Measurements from ENCODE around the gene ZNF610.

The ZNF610 gene

GRCh38 chr19:52351512-52351911 is 15.5 kb downstream of the ZNF610 start:
- Histone ChIP-seq H3K27me3 (ENCODE audit: insufficient read depth, low read length, poor library complexity) (no peaks in the 10 kb centered on the region), H3K79me2 (ENCODE audit: insufficient read depth, low read length) (no peaks in the 10 kb centered on the region), H4K20me1 (ENCODE audit: insufficient read depth, low read length) (no peaks in the 10 kb centered on the region), H2AFZ (ENCODE audit: low read depth, low read length) (peak overlapping the region; percentile 44; the same call in 1 of the 2 replicates), H3K9me3 (ENCODE audit: insufficient read depth, low read length, severe bottlenecking) (no peaks in the 10 kb centered on the region), H3K27ac (ENCODE audit: low read length) (peak overlapping the region; percentile 41; the same call in 1 of the 2 replicates), H3K4me2 (ENCODE audit: insufficient read depth, low read length) (no peak overlapping the region), H3K4me1 (ENCODE audit: insufficient read depth, low read length) (no peaks in the 10 kb centered on the region), H3K36me3 (ENCODE audit: insufficient read depth, low read length) (peaks cover 82% of the 10 kb centered on the region), H3K4me3 (ENCODE audit: low read depth in 1 of 2, low read length in 2 of 2) (no peak overlapping the region), H3K9ac (ENCODE audit: low read depth, low read length) (no peak overlapping the region)
- TF ChIP-seq, protein P1, sequence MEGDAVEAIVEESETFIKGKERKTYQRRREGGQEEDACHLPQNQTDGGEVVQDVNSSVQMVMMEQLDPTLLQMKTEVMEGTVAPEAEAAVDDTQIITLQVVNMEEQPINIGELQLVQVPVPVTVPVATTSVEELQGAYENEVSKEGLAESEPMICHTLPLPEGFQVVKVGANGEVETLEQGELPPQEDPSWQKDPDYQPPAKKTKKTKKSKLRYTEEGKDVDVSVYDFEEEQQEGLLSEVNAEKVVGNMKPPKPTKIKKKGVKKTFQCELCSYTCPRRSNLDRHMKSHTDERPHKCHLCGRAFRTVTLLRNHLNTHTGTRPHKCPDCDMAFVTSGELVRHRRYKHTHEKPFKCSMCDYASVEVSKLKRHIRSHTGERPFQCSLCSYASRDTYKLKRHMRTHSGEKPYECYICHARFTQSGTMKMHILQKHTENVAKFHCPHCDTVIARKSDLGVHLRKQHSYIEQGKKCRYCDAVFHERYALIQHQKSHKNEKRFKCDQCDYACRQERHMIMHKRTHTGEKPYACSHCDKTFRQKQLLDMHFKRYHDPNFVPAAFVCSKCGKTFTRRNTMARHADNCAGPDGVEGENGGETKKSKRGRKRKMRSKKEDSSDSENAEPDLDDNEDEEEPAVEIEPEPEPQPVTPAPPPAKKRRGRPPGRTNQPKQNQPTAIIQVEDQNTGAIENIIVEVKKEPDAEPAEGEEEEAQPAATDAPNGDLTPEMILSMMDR (IDR thresholded peaks at IDR 0.05; ENCODE audit: borderline replicate concordance, extremely low read depth, low read length, poor library complexity, severe bottlenecking) = peak; percentile 76
- TF ChIP-seq EZH2 (IDR thresholded peaks at IDR 0.05; ENCODE audit: borderline replicate concordance, low read depth, low read length, severe bottlenecking) = no peak
- ATAC-seq (ENCODE audit: insufficient read depth, low read depth) = peak; percentile 92
- peak; percentile 70 for DNase-seq

GRCh38 chr19:52366414-52366824 is 30.4 kb downstream of the ZNF610 start:
- Histone ChIP-seq H2AFZ (ENCODE audit: low read depth, low read length) (no peak overlapping the region), H3K27me3 (ENCODE audit: insufficient read depth, low read length, poor library complexity) (no peaks in the 10 kb centered on the region), H3K27ac (ENCODE audit: low read length) (no peak overlapping the region), H3K9ac (ENCODE audit: low read depth, low read length) (no peak overlapping the region), H3K36me3 (ENCODE audit: insufficient read depth, low read length) (peaks cover 60% of the 10 kb centered on the region), H4K20me1 (ENCODE audit: insufficient read depth, low read length) (no peaks in the 10 kb centered on the region), H3K4me2 (ENCODE audit: insufficient read depth, low read length) (no peak overlapping the region), H3K4me3 (ENCODE audit: low read depth in 1 of 2, low read length in 2 of 2) (no peak overlapping the region), H3K79me2 (ENCODE audit: insufficient read depth, low read length) (no peaks in the 10 kb centered on the region), H3K9me3 (ENCODE audit: insufficient read depth, low read length, severe bottlenecking) (peaks cover 37% of the 10 kb centered on the region), H3K4me1 (ENCODE audit: insufficient read depth, low read length) (no peaks in the 10 kb centered on the region)
- TF ChIP-seq, protein P1 (IDR thresholded peaks at IDR 0.05; ENCODE audit: borderline replicate concordance, extremely low read depth, low read length, poor library complexity, severe bottlenecking) = no peak
- TF ChIP-seq EZH2 (IDR thresholded peaks at IDR 0.05; ENCODE audit: borderline replicate concordance, low read depth, low read length, severe bottlenecking) = no peak
- DNase-seq (no peak), ATAC-seq (ENCODE audit: insufficient read depth, low read depth) (no peak)

- no peak for TF ChIP-seq EZH2 (IDR thresholded peaks at IDR 0.05; ENCODE audit: borderline replicate concordance, low read depth, low read length, severe bottlenecking)
- TF ChIP-seq, protein P1 (IDR thresholded peaks at IDR 0.05; ENCODE audit: borderline replicate concordance, extremely low read depth, low read length, poor library complexity, severe bottlenecking) = no peak
- DNase-seq = no peak
- no peak within 1 kb of the TSS for H3K27ac ChIP-seq (ENCODE audit: low read length)
- no peaks in the 10 kb centered on the region for H3K27me3 ChIP-seq (ENCODE audit: insufficient read depth, low read length, poor library complexity)
- no peaks in the 10 kb centered on the region for H3K4me1 ChIP-seq (ENCODE audit: insufficient read depth, low read length)
- H3K4me2 ChIP-seq (ENCODE audit: insufficient read depth, low read length) = no peak within 1 kb of the TSS
- H3K9me3 ChIP-seq (ENCODE audit: insufficient read depth, low read length, severe bottlenecking) = peaks cover 24% of the 10 kb centered on the region
- H3K79me2 ChIP-seq (ENCODE audit: insufficient read depth, low read length) = no peaks in the 10 kb centered on the region
- H3K4me3 ChIP-seq (ENCODE audit: low read depth in 1 of 2, low read length in 2 of 2) = no peak within 1 kb of the TSS
- no peak for ATAC-seq (ENCODE audit: insufficient read depth, low read depth)
- no peak within 1 kb of the TSS for H2AFZ ChIP-seq (ENCODE audit: low read depth, low read length)
- peaks cover 45% of the 10 kb centered on the region for H3K36me3 ChIP-seq (ENCODE audit: insufficient read depth, low read length)
- H3K9ac ChIP-seq (ENCODE audit: low read depth, low read length) = no peak within 1 kb of the TSS
- H4K20me1 ChIP-seq (ENCODE audit: insufficient read depth, low read length) = no peaks in the 10 kb centered on the region
These were observed 33.7 kb downstream of the ZNF610 start, which contains the start of gene ZNF880 for GRCh38 chr19:52369559-52370340. TSS of gene ZNF880 (plus strand) at chr19:52369923. CDS start at chr19:52369966, 43 bp downstream.

Data from DND-41 (cell line).